Liver (tissue), 3 donors: ENCODE measurements around the gene GLI3.

ENCODE experiments used
- FOXA1 ChIP-seq: IDR thresholded peaks from 2 replicates; pipeline ENCODE4 v1.6.1; 2016; ENCODE audit warnings: antibody characterized with exemption
- GABPA ChIP-seq, 2 donors: IDR thresholded peaks in 1 of 2; conservative IDR thresholded peaks in 1 of 2; 2 replicates each; pipeline ENCODE4 v1.6.1; 2016; ENCODE audit warnings: antibody characterized with exemption in 2 of 2, mild to moderate bottlenecking in 1 of 2, moderate library complexity in 1 of 2
- HNF4A ChIP-seq, 2 donors: conservative IDR thresholded peaks; 2 replicates each; pipeline ENCODE4 v1.6.1; 2016; ENCODE audit warnings: antibody characterized with exemption in 2 of 2, mild to moderate bottlenecking in 2 of 2
- JUND ChIP-seq, 2 donors: IDR thresholded peaks; 2 replicates each; pipeline ENCODE4 v1.6.1; 2016; ENCODE audit warnings: antibody characterized with exemption in 2 of 2
- NR2F2 ChIP-seq: IDR thresholded peaks from 2 replicates; pipeline ENCODE4 v1.6.1; 2016; ENCODE audit warnings: antibody characterized with exemption
- RXRA ChIP-seq, 2 donors: IDR thresholded peaks; 2 replicates each; pipeline ENCODE4 v1.6.1; 2017 to 2018; ENCODE audit warnings: antibody characterized with exemption in 2 of 2, mild to moderate bottlenecking in 1 of 2
- SP1 ChIP-seq: IDR thresholded peaks from 2 replicates; pipeline ENCODE4 v1.6.1; 2018; ENCODE audit warnings: antibody characterized with exemption, mild to moderate bottlenecking
- TAF1 ChIP-seq: conservative IDR thresholded peaks from 2 replicates; pipeline ENCODE4 v1.6.1; 2016; ENCODE audit warnings: antibody characterized with exemption, mild to moderate bottlenecking
- YY1 ChIP-seq: IDR thresholded peaks from 2 replicates; pipeline ENCODE4 v1.6.1; 2016; ENCODE audit warnings: antibody characterized with exemption, mild to moderate bottlenecking
- ZBTB33 ChIP-seq: IDR thresholded peaks from 2 replicates; pipeline ENCODE4 v1.6.1; 2016; ENCODE audit warnings: antibody characterized with exemption
- TF ChIP-seq, protein P1 (sequence below): fragments of 150-350 bp; IDR thresholded peaks from 2 replicates; pipeline ENCODE4 v1.5.1; 2017; ENCODE audit warnings: improper control_type of control experiment, low read depth, low read length; ENCODE audit not compliant: missing input control
- donor health status: healthy.
- donor health status: healthy.

- TF ChIP-seq, protein P1, sequence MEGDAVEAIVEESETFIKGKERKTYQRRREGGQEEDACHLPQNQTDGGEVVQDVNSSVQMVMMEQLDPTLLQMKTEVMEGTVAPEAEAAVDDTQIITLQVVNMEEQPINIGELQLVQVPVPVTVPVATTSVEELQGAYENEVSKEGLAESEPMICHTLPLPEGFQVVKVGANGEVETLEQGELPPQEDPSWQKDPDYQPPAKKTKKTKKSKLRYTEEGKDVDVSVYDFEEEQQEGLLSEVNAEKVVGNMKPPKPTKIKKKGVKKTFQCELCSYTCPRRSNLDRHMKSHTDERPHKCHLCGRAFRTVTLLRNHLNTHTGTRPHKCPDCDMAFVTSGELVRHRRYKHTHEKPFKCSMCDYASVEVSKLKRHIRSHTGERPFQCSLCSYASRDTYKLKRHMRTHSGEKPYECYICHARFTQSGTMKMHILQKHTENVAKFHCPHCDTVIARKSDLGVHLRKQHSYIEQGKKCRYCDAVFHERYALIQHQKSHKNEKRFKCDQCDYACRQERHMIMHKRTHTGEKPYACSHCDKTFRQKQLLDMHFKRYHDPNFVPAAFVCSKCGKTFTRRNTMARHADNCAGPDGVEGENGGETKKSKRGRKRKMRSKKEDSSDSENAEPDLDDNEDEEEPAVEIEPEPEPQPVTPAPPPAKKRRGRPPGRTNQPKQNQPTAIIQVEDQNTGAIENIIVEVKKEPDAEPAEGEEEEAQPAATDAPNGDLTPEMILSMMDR: no peak
- no peak for TF ChIP-seq TAF1
- TF ChIP-seq FOXA1: no peak
- TF ChIP-seq JUND (IDR thresholded peaks at IDR 0.05): no peak
- no peak for TF ChIP-seq ZBTB33
- no peak for TF ChIP-seq GABPA (IDR thresholded peaks at IDR 0.05 in 1 of 2, conservative IDR thresholded peaks at IDR 0.05 in 1 of 2)
- TF ChIP-seq SP1: no peak
- no peak for TF ChIP-seq NR2F2
- no peak for TF ChIP-seq HNF4A (conservative IDR thresholded peaks at IDR 0.05)
- no peak for TF ChIP-seq YY1
- no peak for TF ChIP-seq RXRA (IDR thresholded peaks at IDR 0.05)
Observed at GRCh38 chr7:42021631-42022030, 215.4 kb downstream of the GLI3 start.
